ENCODE measurements around the gene TSPAN6. TPM values are rescaled to one million over a fixed set of nuclear protein-coding genes. Genes with fewer than 3 reads are reported as not detected.

Gene TSPAN6
- total and polyA plus RNA-seq, 2 of the 4 experiments (the other 2 are of a cell fraction), result 16.1 to 20.1 TPM

- Histone ChIP-seq H2AK5ac (ENCODE audit: low read depth, low read length) (no peak overlapping the region), H3K18ac (ENCODE audit: low read depth, low read length) (peak overlapping the region; percentile 30; the same call in 1 of the 2 replicates), H3K9me3 (ENCODE audit: control insufficient read depth, insufficient read depth, low read length) (no peaks in the 10 kb centered on the region), H3K4ac (ENCODE audit: low read depth, low read length) (no peak overlapping the region; the same call in 1 of the 2 replicates), H2BK15ac (ENCODE audit: low read depth, low read length) (no peak overlapping the region), H4K8ac (ENCODE audit: low read depth in 2 of 2, low read length in 2 of 2) (0 out of 4 replicates have a peak overlapping the region, but pooled peaks of 1 of the 2 experiments have one; percentile 26), H2BK20ac (ENCODE audit: low read depth, low read length) (no peak overlapping the region; the same call in 1 of the 2 replicates), H3K23ac (ENCODE audit: low read depth, low read length) (no peak overlapping the region), H4K5ac (ENCODE audit: low read depth, low read length) (no peak overlapping the region), H2BK120ac (ENCODE audit: low read depth, low read length) (no peak overlapping the region), H3K27ac (ENCODE audit: insufficient read depth, low read length) (peak overlapping the region; percentile 96; the same call in 1 of the 2 replicates), H3K36me3 (ENCODE audit: control insufficient read depth, insufficient read depth, low read length) (no peaks in the 10 kb centered on the region), H4K91ac (ENCODE audit: insufficient read depth, low read depth, low read length) (no peak overlapping the region), H3K14ac (replicated peaks; ENCODE audit: low read depth, low read length) (0 out of 2 replicates have a peak overlapping the region, but pooled peaks have one; percentile 21), H2BK5ac (ENCODE audit: low read depth, low read length, poor library complexity, severe bottlenecking) (peak overlapping the region; percentile 93), H3K4me1 (ENCODE audit: control insufficient read depth, insufficient read depth, low read length) (peaks cover 24% of the 10 kb centered on the region), H3K56ac (ENCODE audit: extremely low read depth, insufficient read depth, low read length) (no peak overlapping the region), H2AK9ac (replicated peaks; ENCODE audit: low read depth, low read length, poor library complexity) (peak overlapping the region; percentile 33), H3K27me3 (ENCODE audit: control insufficient read depth, insufficient read depth, low read length) (no peaks in the 10 kb centered on the region), H3K79me1 (ENCODE audit: low read depth in 1 of 2, low read length in 2 of 2) (peaks cover 0 to 11% of the 10 kb centered on the region in 2 experiments; a peak in 2 of 4 replicates), H3K9ac (ENCODE audit: low read depth, low read length) (no peak overlapping the region), H3K4me3 (ENCODE audit: insufficient read depth, low read depth, low read length) (no peak overlapping the region), H3K4me2 (ENCODE audit: low read depth, low read length) (peak overlapping the region; percentile 27), H2AFZ (replicated peaks; ENCODE audit: low read length, poor library complexity) (no peak overlapping the region), H3K9me1 (ENCODE audit: insufficient read depth, low read length) (peaks cover 8% of the 10 kb centered on the region), H4K20me1 (ENCODE audit: insufficient read depth, low read length) (no peaks in the 10 kb centered on the region)
- in situ Hi-C loops (cut with MboI; ENCODE audit: low sequenced_read_pairs) (no loop called here), dilution Hi-C loops (cut with HindIII; ENCODE audit: low sequenced_read_pairs, unreplicated experiment) (no loop called here), intact Hi-C loops (cut with micrococcal nuclease) (no loop called here)
- DNase-seq, result no peak
- no peak for ATAC-seq (ENCODE audit: low read depth)
- POLR2A ChIA-PET (ENCODE audit: unreplicated experiment), result interaction anchor here (0.6 kb wide), 1 partner anchor 32 kb away, joined by 3 read pairs; no protein-coding TSS in a partner anchor
- CTCF ChIA-PET, result interaction anchor here (2.0 kb wide), 1 partner anchor 10 kb away, joined by 6 read pairs; the partner anchor contains the start of gene TSPAN6
- no peak for TF ChIP-seq MAZ (IDR thresholded peaks at IDR 0.05; ENCODE audit: borderline replicate concordance, low read depth, low read length)
- no peak for TF ChIP-seq POLR2A (IDR thresholded peaks at IDR 0.05; ENCODE audit: low read depth, low read length)
- TF ChIP-seq MAFK (IDR thresholded peaks at IDR 0.05; ENCODE audit: low read depth, low read length), result no peak
- no peak for TF ChIP-seq FOS (IDR thresholded peaks at IDR 0.05; ENCODE audit: low read depth, low read length)
- no peak for TF ChIP-seq RAD21 (IDR thresholded peaks at IDR 0.05; ENCODE audit: low read length)
- TF ChIP-seq MXI1 (IDR thresholded peaks at IDR 0.05; ENCODE audit: borderline replicate concordance, low read depth, low read length), result no peak
- no peak for TF ChIP-seq SMC3 (IDR thresholded peaks at IDR 0.05; ENCODE audit: low read depth, low read length)
- no peak for TF ChIP-seq USF2 (IDR thresholded peaks at IDR 0.05; ENCODE audit: low read depth, low read length)
- TF ChIP-seq, protein P1, sequence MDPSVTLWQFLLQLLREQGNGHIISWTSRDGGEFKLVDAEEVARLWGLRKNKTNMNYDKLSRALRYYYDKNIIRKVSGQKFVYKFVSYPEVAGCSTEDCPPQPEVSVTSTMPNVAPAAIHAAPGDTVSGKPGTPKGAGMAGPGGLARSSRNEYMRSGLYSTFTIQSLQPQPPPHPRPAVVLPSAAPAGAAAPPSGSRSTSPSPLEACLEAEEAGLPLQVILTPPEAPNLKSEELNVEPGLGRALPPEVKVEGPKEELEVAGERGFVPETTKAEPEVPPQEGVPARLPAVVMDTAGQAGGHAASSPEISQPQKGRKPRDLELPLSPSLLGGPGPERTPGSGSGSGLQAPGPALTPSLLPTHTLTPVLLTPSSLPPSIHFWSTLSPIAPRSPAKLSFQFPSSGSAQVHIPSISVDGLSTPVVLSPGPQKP (IDR thresholded peaks at IDR 0.05; ENCODE audit: borderline replicate concordance, low read depth, low read length), result no peak
- no peak for TF ChIP-seq RCOR1 (IDR thresholded peaks at IDR 0.05; ENCODE audit: insufficient replicate concordance, low read length)
- no peak for TF ChIP-seq NFE2L2 (IDR thresholded peaks at IDR 0.05; ENCODE audit: low read depth, low read length)
- TF ChIP-seq RFX5 (IDR thresholded peaks at IDR 0.05; ENCODE audit: low read depth, low read length), result no peak
- TF ChIP-seq, protein P2, sequence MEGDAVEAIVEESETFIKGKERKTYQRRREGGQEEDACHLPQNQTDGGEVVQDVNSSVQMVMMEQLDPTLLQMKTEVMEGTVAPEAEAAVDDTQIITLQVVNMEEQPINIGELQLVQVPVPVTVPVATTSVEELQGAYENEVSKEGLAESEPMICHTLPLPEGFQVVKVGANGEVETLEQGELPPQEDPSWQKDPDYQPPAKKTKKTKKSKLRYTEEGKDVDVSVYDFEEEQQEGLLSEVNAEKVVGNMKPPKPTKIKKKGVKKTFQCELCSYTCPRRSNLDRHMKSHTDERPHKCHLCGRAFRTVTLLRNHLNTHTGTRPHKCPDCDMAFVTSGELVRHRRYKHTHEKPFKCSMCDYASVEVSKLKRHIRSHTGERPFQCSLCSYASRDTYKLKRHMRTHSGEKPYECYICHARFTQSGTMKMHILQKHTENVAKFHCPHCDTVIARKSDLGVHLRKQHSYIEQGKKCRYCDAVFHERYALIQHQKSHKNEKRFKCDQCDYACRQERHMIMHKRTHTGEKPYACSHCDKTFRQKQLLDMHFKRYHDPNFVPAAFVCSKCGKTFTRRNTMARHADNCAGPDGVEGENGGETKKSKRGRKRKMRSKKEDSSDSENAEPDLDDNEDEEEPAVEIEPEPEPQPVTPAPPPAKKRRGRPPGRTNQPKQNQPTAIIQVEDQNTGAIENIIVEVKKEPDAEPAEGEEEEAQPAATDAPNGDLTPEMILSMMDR (conservative IDR thresholded peaks at IDR 0.05; ENCODE audit: low read depth, low read length), result no peak
- no peak for TF ChIP-seq BHLHE40 (IDR thresholded peaks at IDR 0.05; ENCODE audit: low read depth, low read length)
- no CpG with 5 or more reads among the region's 1 CpG for WGBS, 2 experiments (ENCODE audit: extremely low coverage in 2 of 2, insufficient read length in 1 of 2)
- no TSS peak for BruUV-seq (replicated peaks)
Observed at GRCh38 chrX:100647095-100647494, 10.5 kb upstream of the TSPAN6 start.

Data from IMR-90 (cell line).